ENCODE measurements around the gene GLS2. TPM values are rescaled to one million over a fixed set of nuclear protein-coding genes. Genes with fewer than 3 reads are reported as not detected.
A peak's percentile ranks its signal among the peaks of the same experiment; 100 is the strongest.

GLS2 gene
- total RNA-seq, 4 donors from 2014 or later: 4.3 to 12.6 (median 6.8) TPM

DNA sequence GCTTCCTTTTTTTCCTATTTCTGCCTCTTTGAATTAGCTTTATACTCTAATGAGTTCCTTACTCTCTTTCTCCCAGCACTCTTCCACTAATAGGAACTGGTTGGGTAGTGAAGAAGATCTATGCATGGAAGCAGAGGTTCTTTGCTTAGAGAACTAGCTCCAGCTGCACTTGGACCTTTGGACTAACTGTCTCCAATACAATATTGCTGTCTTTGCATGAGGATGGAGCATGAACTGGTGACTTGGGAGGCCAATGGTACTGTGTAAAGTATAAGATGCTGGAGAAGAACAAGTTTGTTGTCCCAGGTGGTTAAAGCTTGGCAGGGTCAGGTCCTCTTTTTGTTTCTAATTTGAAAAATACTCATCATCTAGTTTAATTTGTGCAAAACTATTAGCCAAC, 2.4 kb upstream of the GLS2 start:
- no peak for DNase-seq (ENCODE audit: low spot score in 2 of 2)
- no peak for TF ChIP-seq POLR2A (IDR thresholded peaks at IDR 0.05)
- TF ChIP-seq, protein P1, sequence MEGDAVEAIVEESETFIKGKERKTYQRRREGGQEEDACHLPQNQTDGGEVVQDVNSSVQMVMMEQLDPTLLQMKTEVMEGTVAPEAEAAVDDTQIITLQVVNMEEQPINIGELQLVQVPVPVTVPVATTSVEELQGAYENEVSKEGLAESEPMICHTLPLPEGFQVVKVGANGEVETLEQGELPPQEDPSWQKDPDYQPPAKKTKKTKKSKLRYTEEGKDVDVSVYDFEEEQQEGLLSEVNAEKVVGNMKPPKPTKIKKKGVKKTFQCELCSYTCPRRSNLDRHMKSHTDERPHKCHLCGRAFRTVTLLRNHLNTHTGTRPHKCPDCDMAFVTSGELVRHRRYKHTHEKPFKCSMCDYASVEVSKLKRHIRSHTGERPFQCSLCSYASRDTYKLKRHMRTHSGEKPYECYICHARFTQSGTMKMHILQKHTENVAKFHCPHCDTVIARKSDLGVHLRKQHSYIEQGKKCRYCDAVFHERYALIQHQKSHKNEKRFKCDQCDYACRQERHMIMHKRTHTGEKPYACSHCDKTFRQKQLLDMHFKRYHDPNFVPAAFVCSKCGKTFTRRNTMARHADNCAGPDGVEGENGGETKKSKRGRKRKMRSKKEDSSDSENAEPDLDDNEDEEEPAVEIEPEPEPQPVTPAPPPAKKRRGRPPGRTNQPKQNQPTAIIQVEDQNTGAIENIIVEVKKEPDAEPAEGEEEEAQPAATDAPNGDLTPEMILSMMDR (IDR thresholded peaks at IDR 0.05): no peak
- intact Hi-C loops (cut with DNase I; ENCODE audit: low total_unique reads): no loop called here
- no peak overlapping the region for H3K4me3 ChIP-seq (ENCODE audit: low read depth, poor library complexity, severe bottlenecking)

GRCh38 chr12:56487448-56488040, 417 bp downstream of the GLS2 start:
- TF ChIP-seq, protein P1 (IDR thresholded peaks at IDR 0.05): no peak
- no peak for TF ChIP-seq POLR2A (IDR thresholded peaks at IDR 0.05)
- 5 to 8% methylated on average over 29 to 30 of the region's 44 CpGs for WGBS, 2 donors
- intact Hi-C loops (cut with DNase I; ENCODE audit: low total_unique reads): no loop called here
- DNase-seq (ENCODE audit: low spot score in 2 of 2): peak; percentile 22 to 89
- peak overlapping the region; percentile 30 for H3K4me3 ChIP-seq (ENCODE audit: low read depth, poor library complexity, severe bottlenecking)

DNA sequence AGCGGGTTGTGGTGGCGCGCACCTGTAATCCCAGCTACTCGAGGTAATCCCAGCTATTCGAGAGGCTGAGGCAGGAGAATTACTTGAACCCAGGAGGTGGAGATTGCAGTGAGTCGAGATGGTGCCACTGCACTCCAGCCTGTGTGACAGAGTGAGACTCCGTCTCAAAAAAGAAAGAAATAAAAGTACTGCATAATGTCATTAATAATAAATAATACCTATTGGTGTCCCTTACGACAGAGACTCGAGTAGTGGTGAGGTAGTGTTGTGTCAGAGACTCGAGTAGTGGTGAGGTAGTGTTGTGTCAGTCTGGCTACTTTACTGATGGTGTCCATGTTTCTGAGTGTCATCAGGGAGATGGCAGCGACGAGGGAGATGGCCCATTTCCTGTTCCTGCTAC, 1.3 kb downstream of the GLS2 start:
- TF ChIP-seq, protein P1 (IDR thresholded peaks at IDR 0.05): no peak
- TF ChIP-seq POLR2A (IDR thresholded peaks at IDR 0.05): no peak
- 83 to 88% methylated on average over 12 of the region's 12 CpGs for WGBS, 2 donors
- H3K4me3 ChIP-seq (ENCODE audit: low read depth, poor library complexity, severe bottlenecking): no peak overlapping the region
- intact Hi-C loops (cut with DNase I; ENCODE audit: low total_unique reads): no loop called here
- DNase-seq (ENCODE audit: low spot score in 2 of 2): no peak

DNA sequence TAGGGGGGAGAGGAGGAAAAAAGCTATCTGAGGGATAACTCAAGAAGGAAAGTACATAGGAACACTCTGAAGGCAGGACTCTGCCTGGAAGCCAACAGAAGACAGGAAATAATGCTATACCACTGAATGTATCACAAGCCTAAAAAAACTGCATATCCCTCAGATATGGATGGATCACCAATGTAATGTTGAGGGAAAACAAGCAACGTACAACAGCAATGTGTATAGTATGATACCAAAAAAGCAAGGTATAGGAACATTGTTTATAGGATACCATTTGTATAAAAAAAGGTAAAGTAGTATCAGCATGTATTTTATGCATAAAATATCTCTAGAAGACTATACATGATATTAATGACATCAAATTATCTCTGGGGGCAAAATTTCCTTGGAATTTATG, 3.4 kb downstream of the GLS2 start:
- intact Hi-C loops (cut with DNase I; ENCODE audit: low total_unique reads): no loop called here
- TF ChIP-seq, protein P1 (IDR thresholded peaks at IDR 0.05): no peak
- no peak for TF ChIP-seq POLR2A (IDR thresholded peaks at IDR 0.05)
- WGBS, 2 donors: 86 to 94% methylated on average over 1 of the region's 1 CpG
- H3K4me3 ChIP-seq (ENCODE audit: low read depth, poor library complexity, severe bottlenecking): no peak overlapping the region
- no peak for DNase-seq (ENCODE audit: low spot score in 2 of 2)

GRCh38 chr12:56479625-56480024, 8.3 kb downstream of the GLS2 start:
- 96% methylated on average over 7 of the region's 7 CpGs for WGBS, 2 donors
- TF ChIP-seq, protein P1 (IDR thresholded peaks at IDR 0.05): no peak
- TF ChIP-seq POLR2A (IDR thresholded peaks at IDR 0.05): no peak

More at GRCh38 chr12:56479625-56480024, 8.3 kb downstream of the GLS2 start:
- intact Hi-C loops (cut with DNase I; ENCODE audit: low total_unique reads): no loop called here
- H3K4me3 ChIP-seq (ENCODE audit: low read depth, poor library complexity, severe bottlenecking): no peak overlapping the region
- DNase-seq (ENCODE audit: low spot score in 2 of 2): no peak
